Epithelial cell of proximal tubule (primary cell): ENCODE data around the gene COA1. TPM values are rescaled to one million over a fixed set of nuclear protein-coding genes. Genes with fewer than 3 reads are reported as not detected.

Source experiments
- DNase-seq: peaks from one replicate; pipeline ENCODE4 v3.0.0-alpha.2; 2011; ENCODE audit warnings: low read depth
- H3K4me3 ChIP-seq: 2 replicates; pipeline ENCODE4 v1.5.1; 2011; ENCODE audit warnings: low read depth, mild to moderate bottlenecking, low read length
- total RNA-seq: library from RNA; depleted of rRNA; stranded (reverse); fragments of >200 nt; gene quantifications from 2 replicates; pipeline ENCODE4 v1.2.3, GENCODE V29; 2015
- TF ChIP-seq, protein P1 (sequence below): conservative IDR thresholded peaks from 2 replicates; pipeline ENCODE4 v1.5.1; 2012; ENCODE audit warnings: low read depth, mild to moderate bottlenecking, low read length

COA1 gene
- total RNA-seq, 1 donor from 2014 or later = 54.0 TPM

DNA sequence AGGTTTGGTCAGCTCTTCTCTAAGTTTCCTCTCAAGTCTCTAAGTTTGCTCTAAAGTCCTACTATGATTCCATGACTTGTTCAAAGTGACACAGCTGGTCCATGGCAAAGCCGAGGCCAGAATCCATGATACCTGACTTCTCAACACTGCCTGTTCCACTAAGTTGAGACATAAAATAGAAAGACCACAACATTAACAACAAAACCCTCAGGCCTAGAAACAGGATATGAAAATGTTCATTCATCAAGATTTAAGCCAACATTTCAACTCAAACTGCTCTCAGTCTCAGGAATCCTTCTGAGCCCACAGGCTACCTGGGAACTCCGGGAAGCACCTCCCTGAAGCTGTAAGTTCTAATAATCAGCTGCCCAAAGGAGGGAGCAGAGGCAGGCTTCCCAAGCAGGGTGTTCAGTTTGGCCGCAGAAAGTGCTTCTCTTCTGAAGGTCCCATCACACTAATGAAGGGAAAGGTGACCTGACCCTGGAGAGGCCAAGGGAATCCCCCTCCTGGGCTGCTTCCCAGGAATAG, 83.6 kb downstream of the COA1 start:
- H3K4me3 ChIP-seq = no peak overlapping the region
- DNase-seq = no peak

DNA sequence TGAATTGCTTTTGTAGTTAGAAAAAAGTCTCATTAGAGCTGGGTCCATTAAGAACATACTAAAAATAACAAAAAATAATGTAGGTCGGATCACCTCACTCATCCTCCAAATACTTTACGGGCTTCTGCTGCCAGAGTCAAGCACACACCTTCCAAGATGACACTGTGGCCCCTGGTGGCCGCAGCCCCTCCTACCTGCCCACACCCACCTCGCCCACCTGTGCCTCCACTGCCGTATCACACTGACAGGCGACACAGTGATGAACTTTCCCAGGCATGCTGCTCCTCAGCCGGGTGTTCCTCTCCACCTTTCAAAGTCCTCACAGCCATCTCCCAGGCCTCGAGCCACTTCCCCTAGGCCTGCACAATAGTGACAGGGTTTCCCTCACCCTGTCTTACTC, 85.5 kb downstream of the COA1 start:
- H3K4me3 ChIP-seq = no peak overlapping the region
- no peak for DNase-seq
- TF ChIP-seq, protein P1, sequence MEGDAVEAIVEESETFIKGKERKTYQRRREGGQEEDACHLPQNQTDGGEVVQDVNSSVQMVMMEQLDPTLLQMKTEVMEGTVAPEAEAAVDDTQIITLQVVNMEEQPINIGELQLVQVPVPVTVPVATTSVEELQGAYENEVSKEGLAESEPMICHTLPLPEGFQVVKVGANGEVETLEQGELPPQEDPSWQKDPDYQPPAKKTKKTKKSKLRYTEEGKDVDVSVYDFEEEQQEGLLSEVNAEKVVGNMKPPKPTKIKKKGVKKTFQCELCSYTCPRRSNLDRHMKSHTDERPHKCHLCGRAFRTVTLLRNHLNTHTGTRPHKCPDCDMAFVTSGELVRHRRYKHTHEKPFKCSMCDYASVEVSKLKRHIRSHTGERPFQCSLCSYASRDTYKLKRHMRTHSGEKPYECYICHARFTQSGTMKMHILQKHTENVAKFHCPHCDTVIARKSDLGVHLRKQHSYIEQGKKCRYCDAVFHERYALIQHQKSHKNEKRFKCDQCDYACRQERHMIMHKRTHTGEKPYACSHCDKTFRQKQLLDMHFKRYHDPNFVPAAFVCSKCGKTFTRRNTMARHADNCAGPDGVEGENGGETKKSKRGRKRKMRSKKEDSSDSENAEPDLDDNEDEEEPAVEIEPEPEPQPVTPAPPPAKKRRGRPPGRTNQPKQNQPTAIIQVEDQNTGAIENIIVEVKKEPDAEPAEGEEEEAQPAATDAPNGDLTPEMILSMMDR = no peak

More for the DNA sequence above, 83.6 kb downstream of the COA1 start:
- TF ChIP-seq, protein P1 = no peak

DNA sequence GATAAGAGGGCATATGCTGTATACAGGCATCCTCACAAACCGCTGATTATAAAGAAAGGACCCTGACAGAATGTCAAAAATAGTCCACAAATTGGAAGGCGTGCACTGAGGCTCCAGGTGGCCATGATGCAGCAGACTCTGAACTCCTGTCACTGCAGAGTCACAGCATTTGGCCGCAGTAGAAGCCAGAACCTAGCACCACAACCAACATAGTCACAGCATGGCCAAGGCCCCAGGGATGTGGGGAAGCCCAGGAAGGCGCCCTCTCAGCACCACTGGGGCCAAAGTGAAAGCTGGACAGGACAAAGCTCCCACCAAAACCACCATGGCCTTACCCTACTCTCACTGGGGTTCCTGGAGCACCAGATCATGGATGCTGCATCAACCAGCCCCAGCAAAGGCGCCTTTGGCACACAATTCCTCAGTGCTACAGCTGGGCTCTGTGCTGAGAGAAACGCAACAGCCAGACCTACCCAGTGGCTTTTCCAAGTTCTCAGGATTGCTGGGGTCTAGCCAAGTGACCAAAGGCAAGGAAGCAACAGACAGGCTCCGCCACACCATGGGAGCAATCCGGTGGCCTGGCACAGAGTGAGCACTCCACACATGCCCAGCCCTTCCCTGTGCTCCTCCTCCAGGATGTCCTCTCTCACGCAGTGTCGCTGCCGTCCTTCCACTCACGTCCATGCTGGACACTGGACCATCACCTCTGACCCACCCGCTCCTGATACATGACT, 86.3 kb downstream of the COA1 start:
- no peak for DNase-seq
- TF ChIP-seq, protein P1 = no peak
- H3K4me3 ChIP-seq = no peak overlapping the region

DNA sequence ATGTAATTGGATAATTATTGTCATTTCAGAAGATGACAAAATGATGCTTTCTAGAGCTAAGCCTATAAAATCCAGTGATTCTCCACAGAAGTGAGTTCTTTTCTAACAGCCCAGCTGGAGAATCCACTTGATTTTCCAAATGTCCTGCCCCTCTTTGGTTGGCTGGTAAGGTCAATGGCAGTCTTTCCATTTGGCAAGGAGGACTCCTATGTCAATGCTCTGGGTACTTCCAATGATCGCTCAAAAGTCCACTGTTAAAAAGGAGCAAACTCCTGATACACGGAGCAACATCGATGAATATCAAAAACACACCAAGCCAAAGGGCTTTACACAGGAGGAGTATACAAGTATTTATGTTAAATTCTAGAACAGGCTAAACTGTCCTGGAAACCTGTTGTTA, 88.6 kb downstream of the COA1 start:
- TF ChIP-seq, protein P1 = no peak
- no peak overlapping the region for H3K4me3 ChIP-seq
- no peak for DNase-seq

DNA sequence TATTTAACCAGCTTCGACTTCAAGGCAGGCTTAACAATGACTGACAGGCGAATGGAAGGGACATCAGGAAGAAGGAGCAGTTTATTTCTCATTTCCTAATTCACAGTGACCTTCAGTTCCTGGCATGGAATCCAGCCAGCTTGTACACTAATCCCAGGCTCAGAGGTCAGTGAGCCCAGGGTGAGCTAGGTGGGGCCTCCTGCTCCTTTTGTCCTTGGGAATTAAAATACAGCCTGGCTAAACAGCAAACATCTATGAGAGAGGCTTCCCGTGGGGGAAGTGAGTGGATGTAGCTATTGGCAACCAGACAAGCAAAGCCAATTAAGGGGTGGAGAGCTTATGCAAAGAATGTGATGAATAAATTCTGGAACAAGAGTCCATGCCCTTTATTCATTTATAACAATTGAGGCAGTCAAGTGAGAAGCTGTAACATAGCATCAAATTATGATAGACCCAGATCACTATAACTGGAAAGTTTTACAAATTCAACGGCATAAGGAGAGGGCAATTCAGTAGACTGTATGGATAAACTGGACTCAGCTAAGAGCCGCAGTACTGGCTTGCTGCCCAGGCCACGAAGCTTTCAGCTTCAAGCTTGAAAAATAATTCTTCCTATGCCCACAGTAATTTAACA, 89.3 kb downstream of the COA1 start:
- TF ChIP-seq, protein P1 = no peak
- no peak overlapping the region for H3K4me3 ChIP-seq
- peak; percentile 84 for DNase-seq

DNA sequence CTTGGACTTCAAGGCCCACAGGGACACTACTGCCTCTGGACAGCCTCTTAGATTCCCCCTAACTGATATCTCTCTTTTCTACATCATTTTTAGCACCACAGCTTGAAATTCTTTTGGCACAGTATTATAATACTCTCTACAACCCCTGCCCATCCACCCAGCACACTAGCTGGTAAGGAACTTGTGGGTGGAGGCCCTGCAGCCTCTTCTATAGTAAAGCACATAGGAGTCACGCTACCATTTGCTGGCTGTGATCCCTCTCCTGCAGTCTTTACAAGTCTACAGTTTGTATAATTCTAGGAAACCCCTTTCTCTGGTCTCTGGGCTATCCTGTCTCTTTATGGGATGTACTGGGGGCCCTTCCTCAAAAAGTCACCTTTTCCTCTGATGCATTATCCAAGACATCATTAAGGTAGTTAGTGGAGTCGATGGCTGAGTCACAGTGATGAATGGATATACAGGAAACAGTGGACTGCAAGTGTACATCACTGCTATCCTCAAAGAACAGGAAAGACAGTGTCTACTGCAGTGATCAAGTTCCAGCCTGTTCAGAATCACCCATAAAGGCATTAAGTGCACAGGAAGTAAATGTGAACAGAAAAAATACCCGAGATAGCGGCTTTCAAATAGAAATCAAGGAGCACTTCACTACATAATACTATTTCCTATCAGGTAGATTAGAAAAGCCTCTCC, 92.1 kb downstream of the COA1 start:
- H3K4me3 ChIP-seq = no peak overlapping the region
- DNase-seq = no peak
- TF ChIP-seq, protein P1 = no peak
